SJSA1 (cell line): ENCODE measurements around the gene MICOS13. TPM values are rescaled to one million over a fixed set of nuclear protein-coding genes. Genes with fewer than 3 reads are reported as not detected.

Experiments used
- DNase-seq, 2 experiments: peaks; one replicate each; pipeline ENCODE4 v3.0.0-alpha.2; 2015 to 2020; ENCODE audit warnings: low spot score in 2 of 2, low read depth in 1 of 2
- H3K27ac ChIP-seq: fragments of 250-450 bp; sonication (Bioruptor Pico); 2 replicates; pipeline ENCODE4 v1.5.1; 2020; ENCODE audit warnings: mild to moderate bottlenecking, moderate library complexity
- H3K27me3 ChIP-seq: fragments of 250-450 bp; sonication (Bioruptor Pico); replicated peaks from 2 replicates; pipeline ENCODE4 v1.5.1; 2020; ENCODE audit warnings: mild to moderate bottlenecking, moderate library complexity
- H3K36me3 ChIP-seq: fragments of 250-450 bp; sonication (Bioruptor Pico); 2 replicates; pipeline ENCODE4 v1.5.1; 2020; ENCODE audit warnings: mild to moderate bottlenecking
- H3K4me1 ChIP-seq: fragments of 250-450 bp; sonication (Bioruptor Pico); replicated peaks from 2 replicates; pipeline ENCODE4 v1.6.1; 2021; ENCODE audit warnings: mild to moderate bottlenecking
- H3K4me3 ChIP-seq: fragments of 250-450 bp; sonication (Bioruptor Pico); 2 replicates; pipeline ENCODE4 v1.5.1; 2020; ENCODE audit warnings: mild to moderate bottlenecking
- H3K9me3 ChIP-seq: fragments of 250-450 bp; sonication (Bioruptor Pico); replicated peaks from 2 replicates; pipeline ENCODE4 v1.5.1; 2020; ENCODE audit warnings: mild to moderate bottlenecking
- total RNA-seq: library from RNA; depleted of rRNA; stranded (reverse); fragments of >200 nt; shearing (Covaris generic); gene quantifications from 2 replicates; pipeline ENCODE4 v1.2.3, GENCODE V29; 2014; rRNA removed

MICOS13 gene
- total RNA-seq = 48.9 and 58.3 TPM in 2 replicates

- Histone ChIP-seq H3K27ac (peak within 1 kb of the TSS; percentile 56), H3K4me1 (peaks cover 13% of the 10 kb centered on the region), H3K27me3 (no peaks in the 10 kb centered on the region), H3K9me3 (no peaks in the 10 kb centered on the region), H3K36me3 (peaks cover 3% of the 10 kb centered on the region; the same call in 1 of the 2 replicates), H3K4me3 (peak within 1 kb of the TSS; percentile 63)
- peak; percentile 99 for DNase-seq
Observed at GRCh38 chr19:5680437-5681368, at the start of gene MICOS13, which contains the start of gene HSD11B1L. MICOS13 (minus strand) TSS chr19:5680516; CDS start chr19:5680486, 30 bp downstream. HSD11B1L (plus strand) TSS chr19:5681027; CDS start chr19:5684833, 3,806 bp downstream.

GRCh38 chr19:5727453-5728050, 47.2 kb upstream of the MICOS13 start:
- Histone ChIP-seq H3K27ac (no peak overlapping the region), H3K27me3 (0 out of 2 replicates have a peak, but pooled peaks cover 2% of the 10 kb centered on the region), H3K4me3 (no peak overlapping the region), H3K36me3 (no peaks in the 10 kb centered on the region), H3K9me3 (no peaks in the 10 kb centered on the region), H3K4me1 (no peaks in the 10 kb centered on the region)
- DNase-seq = no peak

GRCh38 chr19:5719961-5720790, 39.9 kb upstream of the MICOS13 start, which contains the start of the genes CATSPERD and LONP1:
CATSPERD (plus strand) TSS chr19:5720637; CDS start chr19:5720738, 101 bp downstream.
LONP1 (minus strand) TSS chr19:5720146; CDS start chr19:5720132, 14 bp downstream.
- peaks cover 18% of the 10 kb centered on the region for H3K36me3 ChIP-seq
- peak; percentile 98 to 100 for DNase-seq
- 0 out of 2 replicates have a peak, but pooled peaks cover 2% of the 10 kb centered on the region for H3K27me3 ChIP-seq
- H3K4me1 ChIP-seq = peaks cover 15% of the 10 kb centered on the region
- peak within 1 kb of the TSS; percentile 72 for H3K27ac ChIP-seq
- peak within 1 kb of the TSS; percentile 74 for H3K4me3 ChIP-seq
- H3K9me3 ChIP-seq = no peaks in the 10 kb centered on the region

GRCh38 chr19:5719274-5719960, 39.1 kb upstream of the MICOS13 start:
- peaks cover 21% of the 10 kb centered on the region for H3K36me3 ChIP-seq
- peaks cover 15% of the 10 kb centered on the region for H3K4me1 ChIP-seq
- peak overlapping the region; percentile 74 for H3K4me3 ChIP-seq
- no peaks in the 10 kb centered on the region for H3K27me3 ChIP-seq
- peak overlapping the region; percentile 72 for H3K27ac ChIP-seq
- peak in 1 of 2 experiments; percentile 44 for DNase-seq
- H3K9me3 ChIP-seq = no peaks in the 10 kb centered on the region

GRCh38 chr19:5718579-5719273, 38.4 kb upstream of the MICOS13 start:
- H3K4me3 ChIP-seq = peak overlapping the region; percentile 74
- H3K4me1 ChIP-seq = peaks cover 15% of the 10 kb centered on the region
- H3K9me3 ChIP-seq = no peaks in the 10 kb centered on the region
- peaks cover 26% of the 10 kb centered on the region for H3K36me3 ChIP-seq
- no peaks in the 10 kb centered on the region for H3K27me3 ChIP-seq
- DNase-seq = peak in 1 of 2 experiments; percentile 72
- peak overlapping the region; percentile 72 for H3K27ac ChIP-seq

- H3K9me3 ChIP-seq = no peaks in the 10 kb centered on the region
- H3K27ac ChIP-seq = peak overlapping the region; percentile 72
- H3K27me3 ChIP-seq = no peaks in the 10 kb centered on the region
- DNase-seq = no peak
- peak overlapping the region; percentile 74 for H3K4me3 ChIP-seq
- peaks cover 15% of the 10 kb centered on the region for H3K4me1 ChIP-seq
- peaks cover 32% of the 10 kb centered on the region for H3K36me3 ChIP-seq
Observed at GRCh38 chr19:5718037-5718578, 37.8 kb upstream of the MICOS13 start.

GRCh38 chr19:5717215-5717935, 37.1 kb upstream of the MICOS13 start:
- no peaks in the 10 kb centered on the region for H3K9me3 ChIP-seq
- peaks cover 15% of the 10 kb centered on the region for H3K4me1 ChIP-seq
- H3K27ac ChIP-seq = no peak overlapping the region
- H3K36me3 ChIP-seq = peaks cover 39% of the 10 kb centered on the region
- no peak overlapping the region for H3K4me3 ChIP-seq
- no peaks in the 10 kb centered on the region for H3K27me3 ChIP-seq
- no peak for DNase-seq

GRCh38 chr19:5714816-5715215, 34.5 kb upstream of the MICOS13 start:
- Histone ChIP-seq H3K36me3 (peaks cover 64% of the 10 kb centered on the region), H3K27ac (no peak overlapping the region), H3K4me1 (peaks cover 11% of the 10 kb centered on the region)

GRCh38 chr19:5713228-5713627, 32.9 kb upstream of the MICOS13 start:
- Histone ChIP-seq H3K4me3 (no peak overlapping the region), H3K27me3 (no peaks in the 10 kb centered on the region), H3K4me1 (peaks cover 4% of the 10 kb centered on the region), H3K36me3 (peaks cover 72% of the 10 kb centered on the region), H3K9me3 (no peaks in the 10 kb centered on the region), H3K27ac (no peak overlapping the region)
- DNase-seq = no peak

More at GRCh38 chr19:5714816-5715215, 34.5 kb upstream of the MICOS13 start:
- no peaks in the 10 kb centered on the region for H3K9me3 ChIP-seq
- no peak for DNase-seq
- no peaks in the 10 kb centered on the region for H3K27me3 ChIP-seq
- H3K4me3 ChIP-seq = no peak overlapping the region

- H3K4me1 ChIP-seq = no peaks in the 10 kb centered on the region
- no peak overlapping the region for H3K4me3 ChIP-seq
- H3K36me3 ChIP-seq = peaks cover 76% of the 10 kb centered on the region
- no peak overlapping the region for H3K27ac ChIP-seq
- no peaks in the 10 kb centered on the region for H3K27me3 ChIP-seq
- DNase-seq = no peak
- H3K9me3 ChIP-seq = no peaks in the 10 kb centered on the region
Observed at GRCh38 chr19:5711713-5712161, 31.4 kb upstream of the MICOS13 start.

GRCh38 chr19:5711025-5711424, 30.7 kb upstream of the MICOS13 start:
- Histone ChIP-seq H3K27me3 (no peaks in the 10 kb centered on the region), H3K9me3 (no peaks in the 10 kb centered on the region), H3K4me1 (no peaks in the 10 kb centered on the region), H3K27ac (no peak overlapping the region), H3K4me3 (no peak overlapping the region), H3K36me3 (peaks cover 83% of the 10 kb centered on the region)
- DNase-seq = no peak
